ENCODE results near the gene PERCC1. TPM values are rescaled to one million over a fixed set of nuclear protein-coding genes. Genes with fewer than 3 reads are reported as not detected.

PERCC1 gene
- total and polyA plus RNA-seq, 2 of the 4 experiments (the other 2 are of a cell fraction), result not detected

DNA sequence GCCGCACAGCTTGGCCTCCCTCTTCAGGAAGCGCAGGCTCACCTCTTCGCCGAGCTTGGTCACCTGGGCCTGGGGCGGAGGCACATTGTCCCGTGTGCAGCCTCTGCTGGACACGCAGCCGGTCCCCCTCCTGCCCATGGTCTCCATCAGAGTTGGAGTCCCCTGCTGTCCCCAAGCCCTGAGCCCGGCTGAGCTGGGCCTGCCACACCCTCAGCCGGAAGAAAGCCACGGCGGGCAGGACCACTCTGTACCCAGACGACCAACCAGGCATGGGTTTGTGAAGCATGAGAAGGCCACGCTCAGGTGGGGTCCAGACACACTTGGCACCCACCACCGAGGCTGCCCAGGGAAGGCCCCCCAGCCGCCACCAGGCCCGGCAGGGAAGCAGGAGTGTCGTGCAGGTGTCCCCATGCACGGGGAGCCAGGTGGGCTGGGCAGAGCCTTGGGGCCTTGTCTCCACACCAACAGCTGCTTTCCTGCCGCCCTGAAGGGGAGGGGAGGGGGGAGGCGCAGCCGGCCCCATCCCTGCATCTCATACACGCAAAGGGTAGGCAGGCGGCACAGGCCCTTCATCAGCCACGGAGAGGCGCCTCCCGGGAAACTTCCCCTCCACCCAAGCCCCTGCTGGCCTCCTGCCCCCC, 8.3 kb downstream of the PERCC1 start:
- no peak overlapping the region for H3K4me3 ChIP-seq (ENCODE audit: insufficient read depth, low read depth, low read length)
- H2AFZ ChIP-seq (replicated peaks; ENCODE audit: low read length, poor library complexity), result no peak overlapping the region
- no peaks in the 10 kb centered on the region for H3K4me1 ChIP-seq (ENCODE audit: control insufficient read depth, insufficient read depth, low read length)
- no peak overlapping the region for H3K9ac ChIP-seq (ENCODE audit: low read depth, low read length)
- in situ Hi-C loops (cut with MboI; ENCODE audit: low sequenced_read_pairs) (no loop called here), dilution Hi-C loops (cut with HindIII; ENCODE audit: low sequenced_read_pairs, unreplicated experiment) (no loop called here), intact Hi-C loops (cut with micrococcal nuclease) (no loop called here)
- H3K9me1 ChIP-seq (ENCODE audit: insufficient read depth, low read length), result no peaks in the 10 kb centered on the region
- H4K91ac ChIP-seq (ENCODE audit: insufficient read depth, low read depth, low read length), result no peak overlapping the region
- no peaks in the 10 kb centered on the region for H3K79me1 ChIP-seq (ENCODE audit: low read depth in 1 of 2, low read length in 2 of 2)
- H2AK9ac ChIP-seq (replicated peaks; ENCODE audit: low read depth, low read length, poor library complexity), result peak overlapping the region; percentile 78
- no peak overlapping the region for H3K14ac ChIP-seq (replicated peaks; ENCODE audit: low read depth, low read length)
- no peak overlapping the region for H2BK20ac ChIP-seq (ENCODE audit: low read depth, low read length)
- H3K36me3 ChIP-seq (ENCODE audit: control insufficient read depth, insufficient read depth, low read length), result no peaks in the 10 kb centered on the region
- ChIA-PET CTCF (no interaction called here), POLR2A (ENCODE audit: unreplicated experiment) (no interaction called here)
- TF ChIP-seq CEBPB (IDR thresholded peaks at IDR 0.05; ENCODE audit: low read depth, low read length) (no peak), BHLHE40 (IDR thresholded peaks at IDR 0.05; ENCODE audit: low read depth, low read length) (no peak), FOS (IDR thresholded peaks at IDR 0.05; ENCODE audit: low read depth, low read length) (no peak), POLR2A (IDR thresholded peaks at IDR 0.05; ENCODE audit: low read depth, low read length) (no peak), SMC3 (IDR thresholded peaks at IDR 0.05; ENCODE audit: low read depth, low read length) (no peak), CHD1 (IDR thresholded peaks at IDR 0.05; ENCODE audit: low read depth, low read length) (no peak), NFE2L2 (IDR thresholded peaks at IDR 0.05; ENCODE audit: low read depth, low read length) (no peak)
- TF ChIP-seq, protein P1, sequence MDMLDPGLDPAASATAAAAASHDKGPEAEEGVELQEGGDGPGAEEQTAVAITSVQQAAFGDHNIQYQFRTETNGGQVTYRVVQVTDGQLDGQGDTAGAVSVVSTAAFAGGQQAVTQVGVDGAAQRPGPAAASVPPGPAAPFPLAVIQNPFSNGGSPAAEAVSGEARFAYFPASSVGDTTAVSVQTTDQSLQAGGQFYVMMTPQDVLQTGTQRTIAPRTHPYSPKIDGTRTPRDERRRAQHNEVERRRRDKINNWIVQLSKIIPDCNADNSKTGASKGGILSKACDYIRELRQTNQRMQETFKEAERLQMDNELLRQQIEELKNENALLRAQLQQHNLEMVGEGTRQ (IDR thresholded peaks at IDR 0.05; ENCODE audit: low read depth, low read length), result no peak
- TF ChIP-seq, protein P2, sequence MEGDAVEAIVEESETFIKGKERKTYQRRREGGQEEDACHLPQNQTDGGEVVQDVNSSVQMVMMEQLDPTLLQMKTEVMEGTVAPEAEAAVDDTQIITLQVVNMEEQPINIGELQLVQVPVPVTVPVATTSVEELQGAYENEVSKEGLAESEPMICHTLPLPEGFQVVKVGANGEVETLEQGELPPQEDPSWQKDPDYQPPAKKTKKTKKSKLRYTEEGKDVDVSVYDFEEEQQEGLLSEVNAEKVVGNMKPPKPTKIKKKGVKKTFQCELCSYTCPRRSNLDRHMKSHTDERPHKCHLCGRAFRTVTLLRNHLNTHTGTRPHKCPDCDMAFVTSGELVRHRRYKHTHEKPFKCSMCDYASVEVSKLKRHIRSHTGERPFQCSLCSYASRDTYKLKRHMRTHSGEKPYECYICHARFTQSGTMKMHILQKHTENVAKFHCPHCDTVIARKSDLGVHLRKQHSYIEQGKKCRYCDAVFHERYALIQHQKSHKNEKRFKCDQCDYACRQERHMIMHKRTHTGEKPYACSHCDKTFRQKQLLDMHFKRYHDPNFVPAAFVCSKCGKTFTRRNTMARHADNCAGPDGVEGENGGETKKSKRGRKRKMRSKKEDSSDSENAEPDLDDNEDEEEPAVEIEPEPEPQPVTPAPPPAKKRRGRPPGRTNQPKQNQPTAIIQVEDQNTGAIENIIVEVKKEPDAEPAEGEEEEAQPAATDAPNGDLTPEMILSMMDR (conservative IDR thresholded peaks at IDR 0.05; ENCODE audit: low read depth, low read length), result no peak
- TF ChIP-seq, protein P3, sequence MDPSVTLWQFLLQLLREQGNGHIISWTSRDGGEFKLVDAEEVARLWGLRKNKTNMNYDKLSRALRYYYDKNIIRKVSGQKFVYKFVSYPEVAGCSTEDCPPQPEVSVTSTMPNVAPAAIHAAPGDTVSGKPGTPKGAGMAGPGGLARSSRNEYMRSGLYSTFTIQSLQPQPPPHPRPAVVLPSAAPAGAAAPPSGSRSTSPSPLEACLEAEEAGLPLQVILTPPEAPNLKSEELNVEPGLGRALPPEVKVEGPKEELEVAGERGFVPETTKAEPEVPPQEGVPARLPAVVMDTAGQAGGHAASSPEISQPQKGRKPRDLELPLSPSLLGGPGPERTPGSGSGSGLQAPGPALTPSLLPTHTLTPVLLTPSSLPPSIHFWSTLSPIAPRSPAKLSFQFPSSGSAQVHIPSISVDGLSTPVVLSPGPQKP (IDR thresholded peaks at IDR 0.05; ENCODE audit: borderline replicate concordance, low read depth, low read length), result no peak
- no TSS peak for BruUV-seq (replicated peaks)
- H2BK120ac ChIP-seq (ENCODE audit: low read depth, low read length), result no peak overlapping the region
- H4K20me1 ChIP-seq (ENCODE audit: insufficient read depth, low read length), result no peaks in the 10 kb centered on the region
- no peak overlapping the region for H3K23ac ChIP-seq (ENCODE audit: low read depth, low read length)
- no peak overlapping the region for H3K4me2 ChIP-seq (ENCODE audit: low read depth, low read length)
- H3K18ac ChIP-seq (ENCODE audit: low read depth, low read length), result no peak overlapping the region
- no peak overlapping the region for H2BK15ac ChIP-seq (ENCODE audit: low read depth, low read length)
- no peak overlapping the region for H4K5ac ChIP-seq (ENCODE audit: low read depth, low read length)
- no peak overlapping the region for H3K27ac ChIP-seq (ENCODE audit: insufficient read depth, low read length)
- no peak overlapping the region for H3K56ac ChIP-seq (ENCODE audit: extremely low read depth, insufficient read depth, low read length)
- H3K9me3 ChIP-seq (ENCODE audit: control insufficient read depth, insufficient read depth, low read length), result no peaks in the 10 kb centered on the region
- ATAC-seq (ENCODE audit: low read depth) (no peak), DNase-seq (no peak)
- H2AK5ac ChIP-seq (ENCODE audit: low read depth, low read length), result no peak overlapping the region
- WGBS, 2 experiments (ENCODE audit: extremely low coverage in 2 of 2, insufficient read length in 1 of 2), result 87% methylated on average over 14 of the region's 27 CpGs; no CpG with 5 or more reads in 1 of the 2 experiments
- no peaks in the 10 kb centered on the region; the same call in 1 of the 2 replicates for H3K27me3 ChIP-seq (ENCODE audit: control insufficient read depth, insufficient read depth, low read length)
- no peak overlapping the region for H4K8ac ChIP-seq (ENCODE audit: low read depth in 2 of 2, low read length in 2 of 2)
- no peak overlapping the region for H3K4ac ChIP-seq (ENCODE audit: low read depth, low read length)
- no peak overlapping the region for H2BK5ac ChIP-seq (ENCODE audit: low read depth, low read length, poor library complexity, severe bottlenecking)

Measured in IMR-90 (cell line).